K562 (cell line): ENCODE measurements around the gene SPATA2L. TPM values are rescaled to one million over a fixed set of nuclear protein-coding genes. Genes with fewer than 3 reads are reported as not detected.

Experiments
- ASH1L ChIP-seq: fragments of 450-650 bp; IDR thresholded peaks from 2 replicates; pipeline ENCODE4 v1.6.1; 2018; ENCODE audit warnings: borderline replicate concordance, mild to moderate bottlenecking, low read depth; ENCODE audit not compliant: partially characterized antibody
- BCOR ChIP-seq: fragments of 450-650 bp; IDR thresholded peaks from 2 replicates; pipeline ENCODE4 v1.6.1; 2016
- BMI1 ChIP-seq: fragments of 150-350 bp; IDR thresholded peaks from 2 replicates; pipeline ENCODE4 v1.6.1; 2014; ENCODE audit warnings: low read length
- C11orf30 ChIP-seq: fragments of 450-650 bp; IDR thresholded peaks from 2 replicates; pipeline ENCODE4 v1.6.1; 2016; ENCODE audit warnings: low read depth, mild to moderate bottlenecking
- CTBP1 ChIP-seq: fragments of 450-650 bp; IDR thresholded peaks from 2 replicates; pipeline ENCODE4 v1.6.1; 2016; ENCODE audit warnings: borderline replicate concordance
- FOXA1 ChIP-seq: fragments of 450-650 bp; IDR thresholded peaks from 2 replicates; pipeline ENCODE4 v1.6.1; 2016; ENCODE audit warnings: mild to moderate bottlenecking, borderline replicate concordance
- MBD2 ChIP-seq: sonication (generic); IDR thresholded peaks from 2 replicates; pipeline ENCODE4 v1.6.1; 2016; ENCODE audit warnings: low read depth, borderline replicate concordance
- MCM5 ChIP-seq: fragments of 450-650 bp; IDR thresholded peaks from 2 replicates; pipeline ENCODE4 v1.6.1; 2016; ENCODE audit warnings: low read depth
- PHB2 ChIP-seq: fragments of 450-650 bp; IDR thresholded peaks from 2 replicates; pipeline ENCODE4 v1.6.1; 2017; ENCODE audit warnings: low read depth
- RB1 ChIP-seq: fragments of 450-650 bp; IDR thresholded peaks from 2 replicates; pipeline ENCODE4 v1.6.1; 2017; ENCODE audit warnings: low read depth, mild to moderate bottlenecking
- SIRT6 ChIP-seq: IDR thresholded peaks from one replicate; pipeline ENCODE4 v1.6.1; 2012; ENCODE audit warnings: low read depth, mild to moderate bottlenecking, control low read depth, inconsistent platforms, low read length, moderate library complexity
- SRSF3 ChIP-seq: fragments of 200-400 bp; formaldehyde crosslinking; IDR thresholded peaks from 2 replicates; pipeline ENCODE4 v1.6.1; 2016; ENCODE audit warnings: mild to moderate bottlenecking, low read length, moderate library complexity; ENCODE audit not compliant: insufficient read depth
- TAF9B ChIP-seq: fragments of 450-650 bp; IDR thresholded peaks from 2 replicates; pipeline ENCODE4 v1.6.1; 2018; ENCODE audit warnings: mild to moderate bottlenecking; ENCODE audit not compliant: partially characterized antibody
- WHSC1 ChIP-seq: IDR thresholded peaks from one replicate; pipeline ENCODE4 v1.6.1; 2012; ENCODE audit warnings: low read length, control low read depth, inconsistent platforms
- ZFP36 ChIP-seq: fragments of 150-350 bp; IDR thresholded peaks from 2 replicates; pipeline ENCODE4 v1.6.1; 2018; ENCODE audit warnings: low read length, low read depth; ENCODE audit not compliant: partially characterized antibody
- ZNF121 ChIP-seq: sonication (generic); formaldehyde crosslinking; conservative IDR thresholded peaks from 2 replicates; pipeline ENCODE4 v1.8.0; 2022; ENCODE audit warnings: missing genetic modification reagents
- ZNF274 ChIP-seq: IDR thresholded peaks from 2 replicates; pipeline ENCODE4 v1.6.1; 2011; ENCODE audit warnings: low read depth, mild to moderate bottlenecking, low read length, moderate library complexity, borderline replicate concordance
- ZNF785 ChIP-seq: fragments of 250-450 bp; sonication (Bioruptor Pico); IDR thresholded peaks from 2 replicates; pipeline ENCODE4 v1.4.0; 2020; ENCODE audit warnings: mild to moderate bottlenecking
- polyA plus RNA-seq, 8 experiments: library from polyadenylated mRNA; depleted of rRNA in 4 of 8; stranded (reverse) in 5 of 8; unstranded in 3 of 8; fragments of >200 nt; fragmentation: Nextera tagmentation in 2 of 8; fragmentation: Illumina TruSeq in 1 of 8; extraction: Ambion mirVana in 2 of 8; extraction: Trizol in 1 of 8; gene quantifications; 2 replicates each; pipeline versions ENCODE4 v1.2.1 to v1.2.3, GENCODE V29; 2011 to 2014; ENCODE audit warnings: inconsistent platforms in 1 of 8, missing spikeins in 1 of 8
- total RNA-seq, 7 experiments: library from RNA; depleted of rRNA in 6 of 7; stranded (reverse); fragments of >200 nt in 6 of 7; fragmentation: Illumina TruSeq in 2 of 7; extraction: Trizol in 2 of 7; gene quantifications; 2 replicates each; pipeline versions ENCODE4 v1.2.1 to v1.2.3, GENCODE V29; 2011 to 2021; ENCODE audit warnings: low replicate concordance in 1 of 7
- TF ChIP-seq, protein P1 (sequence below): sonication (generic); formaldehyde crosslinking; IDR thresholded peaks from 2 replicates; pipeline ENCODE4 v1.8.1; 2023; ENCODE audit warnings: missing genetic modification reagents, mild to moderate bottlenecking, borderline replicate concordance
- TF ChIP-seq, protein P2 (sequence below): IDR thresholded peaks from 2 replicates; pipeline ENCODE4 v1.6.1; 2011; ENCODE audit not compliant: insufficient read length; ENCODE audit errors: extremely low read depth
- TF ChIP-seq, protein P3 (sequence below): sonication (generic); formaldehyde crosslinking; IDR thresholded peaks from 2 replicates; pipeline ENCODE4 v1.8.1; 2023; ENCODE audit warnings: mild to moderate bottlenecking, missing genetic modification reagents

Gene SPATA2L
- total and polyA plus RNA-seq, 9 of the 15 experiments (the other 6 are each of a cell fraction or from before 2014, with no cell fraction given), result 0.13 to 19.2 (median 4.8) TPM; not detected in 1

DNA sequence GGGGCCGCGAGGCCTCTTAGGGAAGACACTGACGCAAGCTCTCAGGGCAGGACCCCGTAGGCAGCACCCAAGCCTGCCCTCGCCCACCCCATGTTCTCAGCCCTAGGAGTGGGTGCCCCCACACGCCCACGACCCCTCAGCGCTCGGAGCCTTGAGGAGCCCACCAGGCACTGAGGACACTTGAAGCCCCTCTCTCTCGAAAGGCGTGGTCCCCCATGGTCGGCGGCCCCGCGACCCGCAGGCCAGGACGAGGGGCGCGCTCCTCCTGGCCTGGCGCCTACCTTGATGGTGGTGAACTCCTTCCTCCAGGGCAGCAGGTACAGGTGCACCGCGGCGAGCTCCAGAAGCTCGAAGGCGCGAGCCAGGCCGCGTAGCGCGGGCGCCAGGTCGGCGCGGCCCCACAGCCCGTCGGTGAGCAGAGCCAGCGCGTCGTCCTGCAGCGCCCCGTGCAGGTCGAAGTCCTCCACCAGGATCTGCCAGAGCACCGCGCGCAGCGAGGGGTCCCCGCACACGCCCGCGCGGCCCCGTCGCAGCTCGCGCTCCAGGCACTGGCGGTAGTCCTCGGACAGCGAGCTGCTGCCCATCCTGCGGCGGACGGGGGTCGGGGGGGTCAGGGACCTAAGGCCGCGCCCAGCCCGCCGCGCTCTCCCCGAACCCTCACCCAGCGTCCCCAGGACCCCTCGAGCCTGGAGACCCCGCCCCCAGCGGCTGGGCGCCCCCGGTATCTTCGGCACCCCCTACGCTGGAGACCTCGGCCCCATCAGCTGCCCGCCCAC is 668 bp downstream of the SPATA2L start (continued):
- TF ChIP-seq, protein P1, sequence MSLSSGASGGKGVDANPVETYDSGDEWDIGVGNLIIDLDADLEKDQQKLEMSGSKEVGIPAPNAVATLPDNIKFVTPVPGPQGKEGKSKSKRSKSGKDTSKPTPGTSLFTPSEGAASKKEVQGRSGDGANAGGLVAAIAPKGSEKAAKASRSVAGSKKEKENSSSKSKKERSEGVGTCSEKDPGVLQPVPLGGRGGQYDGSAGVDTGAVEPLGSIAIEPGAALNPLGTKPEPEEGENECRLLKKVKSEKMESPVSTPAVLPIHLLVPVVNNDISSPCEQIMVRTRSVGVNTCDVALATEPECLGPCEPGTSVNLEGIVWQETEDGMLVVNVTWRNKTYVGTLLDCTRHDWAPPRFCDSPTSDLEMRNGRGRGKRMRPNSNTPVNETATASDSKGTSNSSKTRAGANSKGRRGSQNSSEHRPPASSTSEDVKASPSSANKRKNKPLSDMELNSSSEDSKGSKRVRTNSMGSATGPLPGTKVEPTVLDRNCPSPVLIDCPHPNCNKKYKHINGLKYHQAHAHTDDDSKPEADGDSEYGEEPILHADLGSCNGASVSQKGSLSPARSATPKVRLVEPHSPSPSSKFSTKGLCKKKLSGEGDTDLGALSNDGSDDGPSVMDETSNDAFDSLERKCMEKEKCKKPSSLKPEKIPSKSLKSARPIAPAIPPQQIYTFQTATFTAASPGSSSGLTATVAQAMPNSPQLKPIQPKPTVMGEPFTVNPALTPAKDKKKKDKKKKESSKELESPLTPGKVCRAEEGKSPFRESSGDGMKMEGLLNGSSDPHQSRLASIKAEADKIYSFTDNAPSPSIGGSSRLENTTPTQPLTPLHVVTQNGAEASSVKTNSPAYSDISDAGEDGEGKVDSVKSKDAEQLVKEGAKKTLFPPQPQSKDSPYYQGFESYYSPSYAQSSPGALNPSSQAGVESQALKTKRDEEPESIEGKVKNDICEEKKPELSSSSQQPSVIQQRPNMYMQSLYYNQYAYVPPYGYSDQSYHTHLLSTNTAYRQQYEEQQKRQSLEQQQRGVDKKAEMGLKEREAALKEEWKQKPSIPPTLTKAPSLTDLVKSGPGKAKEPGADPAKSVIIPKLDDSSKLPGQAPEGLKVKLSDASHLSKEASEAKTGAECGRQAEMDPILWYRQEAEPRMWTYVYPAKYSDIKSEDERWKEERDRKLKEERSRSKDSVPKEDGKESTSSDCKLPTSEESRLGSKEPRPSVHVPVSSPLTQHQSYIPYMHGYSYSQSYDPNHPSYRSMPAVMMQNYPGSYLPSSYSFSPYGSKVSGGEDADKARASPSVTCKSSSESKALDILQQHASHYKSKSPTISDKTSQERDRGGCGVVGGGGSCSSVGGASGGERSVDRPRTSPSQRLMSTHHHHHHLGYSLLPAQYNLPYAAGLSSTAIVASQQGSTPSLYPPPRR, result 0 out of 2 replicates have a peak, but pooled peaks have one; percentile 23
- no peak for TF ChIP-seq SRSF3
- no peak for TF ChIP-seq ZFP36
- TF ChIP-seq MBD2, result no peak
- peak; percentile 93 for TF ChIP-seq RB1
- TF ChIP-seq, protein P2, sequence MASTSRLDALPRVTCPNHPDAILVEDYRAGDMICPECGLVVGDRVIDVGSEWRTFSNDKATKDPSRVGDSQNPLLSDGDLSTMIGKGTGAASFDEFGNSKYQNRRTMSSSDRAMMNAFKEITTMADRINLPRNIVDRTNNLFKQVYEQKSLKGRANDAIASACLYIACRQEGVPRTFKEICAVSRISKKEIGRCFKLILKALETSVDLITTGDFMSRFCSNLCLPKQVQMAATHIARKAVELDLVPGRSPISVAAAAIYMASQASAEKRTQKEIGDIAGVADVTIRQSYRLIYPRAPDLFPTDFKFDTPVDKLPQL, result no peak
- no peak for TF ChIP-seq BCOR
- no peak for TF ChIP-seq BMI1
- TF ChIP-seq WHSC1, result no peak
- no peak for TF ChIP-seq ZNF274
- no peak for TF ChIP-seq PHB2
- TF ChIP-seq FOXA1, result no peak
- TF ChIP-seq SIRT6, result no peak
- no peak for TF ChIP-seq TAF9B
- TF ChIP-seq ZNF121 (CRISPR knock-in tag), result no peak
- no peak for TF ChIP-seq ZNF785
- peak; percentile 31 for TF ChIP-seq CTBP1
- TF ChIP-seq MCM5, result no peak
- no peak for TF ChIP-seq C11orf30
- TF ChIP-seq ASH1L, result no peak
- TF ChIP-seq, protein P3, sequence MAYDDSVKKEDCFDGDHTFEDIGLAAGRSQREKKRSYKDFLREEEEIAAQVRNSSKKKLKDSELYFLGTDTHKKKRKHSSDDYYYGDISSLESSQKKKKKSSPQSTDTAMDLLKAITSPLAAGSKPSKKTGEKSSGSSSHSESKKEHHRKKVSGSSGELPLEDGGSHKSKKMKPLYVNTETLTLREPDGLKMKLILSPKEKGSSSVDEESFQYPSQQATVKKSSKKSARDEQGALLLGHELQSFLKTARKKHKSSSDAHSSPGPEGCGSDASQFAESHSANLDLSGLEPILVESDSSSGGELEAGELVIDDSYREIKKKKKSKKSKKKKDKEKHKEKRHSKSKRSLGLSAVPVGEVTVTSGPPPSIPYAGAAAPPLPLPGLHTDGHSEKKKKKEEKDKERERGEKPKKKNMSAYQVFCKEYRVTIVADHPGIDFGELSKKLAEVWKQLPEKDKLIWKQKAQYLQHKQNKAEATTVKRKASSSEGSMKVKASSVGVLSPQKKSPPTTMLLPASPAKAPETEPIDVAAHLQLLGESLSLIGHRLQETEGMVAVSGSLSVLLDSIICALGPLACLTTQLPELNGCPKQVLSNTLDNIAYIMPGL (CRISPR knock-in tag), result 0 out of 2 replicates have a peak, but pooled peaks have one; percentile 5
